Stomach (tissue), 9 donors: Measurements from ENCODE around the gene TAF5. TPM values are rescaled to one million over a fixed set of nuclear protein-coding genes. Genes with fewer than 3 reads are reported as not detected.

Source experiments
- DNase-seq, 2 donors: peaks; one replicate each; pipeline versions ENCODE4 v3.0.0 to v3.0.0-alpha.2; 2013 to 2019
- H3K27ac ChIP-seq, 5 donors: fragments of 200-600 bp in 4 of 5; sonication (generic) in 4 of 5; one replicate each; pipeline ENCODE4 v1.5.1; 2013 to 2019; ENCODE audit warnings: mild to moderate bottlenecking in 1 of 5, moderate library complexity in 1 of 5
- H3K27me3 ChIP-seq, 3 donors: fragments of 200-600 bp; sonication (generic); one replicate each; pipeline ENCODE4 v1.5.1; 2017 to 2019; ENCODE audit warnings: mixed run types in 1 of 3
- H3K36me3 ChIP-seq, 4 donors: fragments of 200-600 bp; sonication (generic); 1 replicate in 3 of 4; 2 replicates in 1 of 4; pipeline ENCODE4 v1.5.1; 2016 to 2019
- H3K4me1 ChIP-seq, 4 donors: fragments of 200-600 bp; sonication (generic); one replicate each; pipeline ENCODE4 v1.5.1; 2016 to 2019
- H3K4me3 ChIP-seq, 4 donors: fragments of 200-600 bp; sonication (generic) in 3 of 4; one replicate each; pipeline ENCODE4 v1.5.1; 2016 to 2019; ENCODE audit warnings: mild to moderate bottlenecking in 1 of 4
- H3K9me3 ChIP-seq, 4 donors: fragments of 200-600 bp; sonication (generic); one replicate each; pipeline ENCODE4 v1.5.1; 2016 to 2019
- CTCF ChIP-seq, 7 experiments: fragments of 450-650 bp in 4 of 7; fragments of 200-600 bp in 3 of 7; sonication (generic) in 3 of 7; IDR thresholded peaks; one replicate each; pipeline ENCODE4 v1.5.1; 2016 to 2019; ENCODE audit warnings: antibody characterized with exemption in 7 of 7, control low read depth in 2 of 7, mild to moderate bottlenecking in 1 of 7
- EP300 ChIP-seq: sonication (generic); formaldehyde crosslinking; IDR thresholded peaks from one replicate; pipeline ENCODE4 v1.6.1; 2017; ENCODE audit warnings: antibody characterized with exemption
- POLR2A ChIP-seq, 4 donors: fragments of 450-650 bp; IDR thresholded peaks; one replicate each; pipeline ENCODE4 v1.6.1; 2016; ENCODE audit warnings: antibody characterized with exemption in 4 of 4, control low read depth in 2 of 4, mild to moderate bottlenecking in 1 of 4, moderate library complexity in 1 of 4
- POLR2AphosphoS5 ChIP-seq, 3 donors: sonication (generic); formaldehyde crosslinking; IDR thresholded peaks; one replicate each; pipeline ENCODE4 v1.6.1; 2016; ENCODE audit warnings: antibody characterized with exemption in 3 of 3
- WGBS, 5 donors: extraction: QIAGEN DNeasy Blood & Tissue Kit in 3 of 5; methylation state at CpG; one replicate each; pipeline versions ENCODE4 v1.1.5 to v1.1.7; 2013 to 2018; 5-methylcytosine and 5-hydroxymethylcytosine counted together
- intact Hi-C: fragments of 100-400 bp; cut with DNase I; formaldehyde crosslinking; loops from one replicate; pipeline ENCODE4 v1.15.1; 2023; ENCODE audit warnings: low total_unique reads
- polyA plus RNA-seq, 3 donors: library from polyadenylated mRNA; stranded (reverse); fragments of 200-250 nt; gene quantifications; one replicate each; pipeline ENCODE4 v1.2.3, GENCODE V29; 2013
- total RNA-seq, 5 donors: library from RNA; depleted of rRNA; stranded (reverse); fragments of >200 nt; gene quantifications; one replicate each; pipeline versions ENCODE4 v1.1.0 to v1.2.3, GENCODE V29; 2014 to 2016
- donor health status: healthy with polysubstance abuse.
- donor health status: Bipolar disorder and iron deficiency.
- donor health status: healthy.

Gene TAF5
- total and polyA plus RNA-seq, 8 donors: 0.92 to 15.6 (median 1.8) TPM; not detected in 1

- Histone ChIP-seq H3K4me3 (peak within 1 kb of the TSS; percentile 78 to 96 (median 89)), H3K4me1 (peaks cover 25 to 53% (median 43%) of the 10 kb centered on the region in 4 donors), H3K36me3 (peaks cover 29 to 49% (median 46%) of the 10 kb centered on the region in 4 donors), H3K27me3 (no peaks in the 10 kb centered on the region), H3K27ac (peak within 1 kb of the TSS; percentile 81 to 90 (median 88)), H3K9me3 (no peaks in the 10 kb centered on the region)
- WGBS, 5 donors: 0 to 1% (median 0%) methylated on average over 23 to 56 of the region's 56 CpGs
- peak; percentile 99 to 100 for DNase-seq
- TF ChIP-seq CTCF (IDR thresholded peaks at IDR 0.05): no peak
- TF ChIP-seq POLR2A (IDR thresholded peaks at IDR 0.05): peak in 1 of 4 donors; percentile 35
- TF ChIP-seq POLR2AphosphoS5 (IDR thresholded peaks at IDR 0.05): peak; percentile 78 to 94 (median 89)
- TF ChIP-seq EP300: peak; percentile 37
- intact Hi-C loops: no loop called here
Observed at GRCh38 chr10:103396067-103396788, 28.5 kb downstream of the TAF5 start, which contains the start of the genes ATP5MK and PDCD11. ATP5MK (minus strand) TSS chr10:103396475; CDS start chr10:103392457, 4,018 bp downstream. PDCD11 (plus strand) TSS chr10:103396626; CDS start chr10:103398427, 1,801 bp downstream.

GRCh38 chr10:103396789-103397087 is 29.0 kb downstream of the TAF5 start:
- DNase-seq: no peak
- H3K36me3 ChIP-seq: peaks cover 25 to 49% (median 46%) of the 10 kb centered on the region in 4 donors
- peak overlapping the region; percentile 78 to 96 (median 89) for H3K4me3 ChIP-seq
- H3K9me3 ChIP-seq: no peaks in the 10 kb centered on the region
- no peaks in the 10 kb centered on the region for H3K27me3 ChIP-seq
- intact Hi-C loops: no loop called here
- WGBS, 5 donors: 0 to 1% (median 1%) methylated on average over 8 of the region's 8 CpGs
- H3K4me1 ChIP-seq: peaks cover 25 to 53% (median 43%) of the 10 kb centered on the region in 4 donors
- no peak for TF ChIP-seq CTCF (IDR thresholded peaks at IDR 0.05)
- no peak for TF ChIP-seq EP300
- no peak for TF ChIP-seq POLR2AphosphoS5 (IDR thresholded peaks at IDR 0.05)
- no peak for TF ChIP-seq POLR2A (IDR thresholded peaks at IDR 0.05)
- H3K27ac ChIP-seq: peak overlapping the region; percentile 77 to 90 (median 88)

DNA sequence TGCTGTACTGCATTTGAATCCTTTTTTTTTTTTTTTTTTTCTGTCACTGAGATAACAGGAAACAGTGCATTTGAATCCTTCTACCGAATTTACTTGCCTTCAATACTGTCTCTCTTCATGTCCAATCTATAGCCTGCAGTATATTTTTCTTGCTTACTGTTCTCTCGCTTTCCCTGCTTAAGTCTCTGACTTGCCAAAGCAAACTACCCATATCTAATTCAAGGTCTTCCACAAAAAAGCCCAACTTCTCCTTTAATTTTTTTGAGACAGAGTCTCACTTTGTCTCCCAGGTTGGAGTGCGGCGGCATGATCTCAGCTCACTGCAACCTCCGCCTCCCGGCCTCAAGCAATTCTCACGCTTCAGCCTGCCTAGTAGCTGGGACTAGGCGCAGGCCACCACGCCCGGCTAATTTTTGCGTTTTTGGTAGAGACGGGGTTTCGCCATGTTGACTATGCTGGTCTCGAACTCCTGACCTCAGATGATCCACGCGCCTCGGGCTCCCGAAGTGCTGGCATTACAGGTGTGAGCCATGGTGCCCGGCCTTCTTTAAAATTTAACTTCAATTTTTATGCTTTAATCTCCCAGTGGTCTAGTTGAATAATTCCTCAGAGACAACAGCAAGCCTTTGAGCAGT is 29.5 kb downstream of the TAF5 start:
- H3K9me3 ChIP-seq: no peaks in the 10 kb centered on the region
- 31 to 59% (median 44%) methylated on average over 19 of the region's 19 CpGs for whole genome bisulfite sequencing, 5 donors
- peaks cover 25 to 53% (median 43%) of the 10 kb centered on the region in 4 donors for H3K4me1 ChIP-seq
- DNase-seq: peak in 1 of 2 donors; percentile 6
- peak overlapping the region in 1 of 5 donors; percentile 89 for H3K27ac ChIP-seq
- intact Hi-C loops: no loop called here
- peaks cover 25 to 49% (median 48%) of the 10 kb centered on the region in 4 donors for H3K36me3 ChIP-seq
- H3K27me3 ChIP-seq: no peaks in the 10 kb centered on the region
- no peak for TF ChIP-seq CTCF (IDR thresholded peaks at IDR 0.05)
- no peak for TF ChIP-seq EP300
- no peak for TF ChIP-seq POLR2AphosphoS5 (IDR thresholded peaks at IDR 0.05)
- TF ChIP-seq POLR2A (IDR thresholded peaks at IDR 0.05): no peak
- peak overlapping the region; percentile 78 to 96 (median 89) for H3K4me3 ChIP-seq

DNA sequence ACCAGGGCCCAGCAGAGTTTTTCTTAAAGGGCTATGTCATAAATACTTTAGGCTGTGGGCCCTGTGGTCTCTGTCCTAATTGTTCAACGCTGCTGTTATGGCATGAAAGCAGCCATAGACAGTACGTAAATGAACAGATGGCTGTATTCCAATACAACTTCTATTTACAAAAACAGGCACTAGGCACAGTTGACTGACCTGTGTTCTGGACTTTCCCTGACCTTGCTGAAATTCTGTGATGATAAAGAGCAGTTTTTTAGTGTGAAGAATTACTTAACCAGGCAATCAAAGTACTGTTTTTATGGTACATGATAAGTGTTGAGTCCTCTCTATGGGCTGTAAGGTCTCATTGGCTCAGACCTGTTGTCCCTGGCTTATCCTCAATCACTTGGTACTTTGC is 45.8 kb downstream of the TAF5 start:
- H3K36me3 ChIP-seq: peaks cover 64 to 100% (median 100%) of the 10 kb centered on the region in 4 donors
- no peak for DNase-seq
- H3K4me1 ChIP-seq: no peaks in the 10 kb centered on the region
- no peaks in the 10 kb centered on the region for H3K27me3 ChIP-seq
- H3K4me3 ChIP-seq: no peak overlapping the region
- intact Hi-C loops: no loop called here
- no peak overlapping the region for H3K27ac ChIP-seq
- TF ChIP-seq POLR2A (IDR thresholded peaks at IDR 0.05) (no peak), CTCF (IDR thresholded peaks at IDR 0.05) (no peak), EP300 (no peak), POLR2AphosphoS5 (IDR thresholded peaks at IDR 0.05) (no peak)
- 86 to 93% (median 92%) methylated on average over 2 of the region's 2 CpGs for WGBS, 5 donors
- H3K9me3 ChIP-seq: no peaks in the 10 kb centered on the region
